Fibroblast of skin of abdomen (primary cell): ENCODE data around the gene SPNS3. TPM values are rescaled to one million over a fixed set of nuclear protein-coding genes. Genes with fewer than 3 reads are reported as not detected.
A peak's percentile ranks its signal among the peaks of the same experiment; 100 is the strongest.

Experiments used
- DNase-seq: peaks from one replicate; pipeline ENCODE4 v3.0.0-alpha.2; 2013
- polyA plus RNA-seq, 2 experiments: library from polyadenylated mRNA; unstranded; fragments of 120-200 nt; gene quantifications; one replicate each; pipeline ENCODE4 v1.2.1, GENCODE V29; 2013; ENCODE audit not compliant: insufficient read length in 2 of 2

The SPNS3 gene
- polyA plus RNA-seq (2013, experiment 1 of 2; ENCODE audit: insufficient read length) = 0.27 TPM
- 0.19 TPM for polyA plus RNA-seq (2013, experiment 2 of 2; ENCODE audit: insufficient read length)

GRCh38 chr17:4433515-4434031, at the start of gene SPNS3:
Gene SPNS3, plus strand, starts transcription at chr17:4433940. Its CDS starts 28 bp downstream, at chr17:4433968.
- no peak for DNase-seq

- DNase-seq = no peak
Observed at GRCh38 chr17:4386406-4386805, 47.3 kb upstream of the SPNS3 start.

- DNase-seq = no peak
Observed at GRCh38 chr17:4387137-4387536, 46.6 kb upstream of the SPNS3 start.

GRCh38 chr17:4389079-4389478, 44.7 kb upstream of the SPNS3 start:
- no peak for DNase-seq

GRCh38 chr17:4393806-4394205, 39.9 kb upstream of the SPNS3 start:
- no peak for DNase-seq

- no peak for DNase-seq
Observed at GRCh38 chr17:4394208-4395110, 39.3 kb upstream of the SPNS3 start.

- no peak for DNase-seq
Observed at GRCh38 chr17:4395111-4395478, 38.6 kb upstream of the SPNS3 start.

- no peak for DNase-seq
Observed at GRCh38 chr17:4397840-4398239, 35.9 kb upstream of the SPNS3 start.

- no peak for DNase-seq
Observed at GRCh38 chr17:4405038-4405669, 28.6 kb upstream of the SPNS3 start.

GRCh38 chr17:4405699-4406098, 28.0 kb upstream of the SPNS3 start:
- DNase-seq = no peak

- DNase-seq = no peak
Observed at GRCh38 chr17:4406386-4406785, 27.4 kb upstream of the SPNS3 start.

GRCh38 chr17:4407216-4407615, 26.5 kb upstream of the SPNS3 start:
- DNase-seq = no peak

GRCh38 chr17:4407851-4408250, 25.9 kb upstream of the SPNS3 start:
- DNase-seq = no peak

- DNase-seq = peak; percentile 26
Observed at GRCh38 chr17:4409659-4410058, 24.1 kb upstream of the SPNS3 start.

GRCh38 chr17:4411201-4411600, 22.5 kb upstream of the SPNS3 start:
- no peak for DNase-seq

GRCh38 chr17:4412933-4413831, 20.6 kb upstream of the SPNS3 start:
- DNase-seq = peak; percentile 84

- no peak for DNase-seq
Observed at GRCh38 chr17:4417129-4417667, 16.5 kb upstream of the SPNS3 start.

GRCh38 chr17:4420692-4421131, 13.0 kb upstream of the SPNS3 start:
- DNase-seq = peak; percentile 59

- DNase-seq = no peak
Observed at GRCh38 chr17:4422864-4423263, 10.9 kb upstream of the SPNS3 start.

GRCh38 chr17:4425398-4425797, 8.3 kb upstream of the SPNS3 start:
- no peak for DNase-seq

- no peak for DNase-seq
Observed at GRCh38 chr17:4426499-4427208, 7.1 kb upstream of the SPNS3 start.

- DNase-seq = no peak
Observed at GRCh38 chr17:4427505-4427904, 6.2 kb upstream of the SPNS3 start.
